Sigmoid colon (tissue), 7 donors: ENCODE results near the gene CACNB2. TPM values are rescaled to one million over a fixed set of nuclear protein-coding genes. Genes with fewer than 3 reads are reported as not detected.
"Not testable (repeated sequence)": the region's sequence is repeated elsewhere in the genome, so short reads cannot be mapped to it uniquely, and the experiment has no call there.

Experiments
- DNase-seq: peaks from one replicate; pipeline ENCODE4 v3.0.0-alpha.2; 2019
- H3K27ac ChIP-seq, 4 donors: fragments of 200-600 bp; sonication (generic); one replicate each; pipeline ENCODE4 v1.5.1; 2016 to 2019; ENCODE audit warnings: mild to moderate bottlenecking in 1 of 4
- H3K27me3 ChIP-seq, 3 donors: fragments of 200-600 bp; sonication (generic); one replicate each; pipeline ENCODE4 v1.5.1; 2019; ENCODE audit warnings: mild to moderate bottlenecking in 1 of 3
- H3K36me3 ChIP-seq, 4 donors: fragments of 200-600 bp; sonication (generic); one replicate each; pipeline ENCODE4 v1.5.1; 2016 to 2019
- H3K4me1 ChIP-seq, 4 donors: fragments of 200-600 bp; sonication (generic); one replicate each; pipeline ENCODE4 v1.5.1; 2017 to 2019
- H3K4me3 ChIP-seq, 4 donors: fragments of 200-600 bp; sonication (generic); one replicate each; pipeline ENCODE4 v1.5.1; 2017 to 2019; ENCODE audit warnings: mild to moderate bottlenecking in 2 of 4, moderate library complexity in 1 of 4
- H3K9me3 ChIP-seq, 4 donors: fragments of 200-600 bp in 3 of 4; sonication (generic) in 3 of 4; one replicate each; pipeline versions ENCODE4 v1.5.1 to v1.6.1; 2013 to 2019
- EP300 ChIP-seq, 4 donors: sonication (generic); formaldehyde crosslinking; IDR thresholded peaks; one replicate each; pipeline ENCODE4 v1.6.1; 2017; ENCODE audit warnings: antibody characterized with exemption in 4 of 4
- POLR2A ChIP-seq, 2 donors: fragments of 450-650 bp; IDR thresholded peaks; one replicate each; pipeline ENCODE4 v1.6.1; 2016; ENCODE audit warnings: antibody characterized with exemption in 2 of 2, mild to moderate bottlenecking in 2 of 2, moderate library complexity in 2 of 2
- POLR2AphosphoS5 ChIP-seq, 4 donors: sonication (generic); formaldehyde crosslinking; IDR thresholded peaks; one replicate each; pipeline ENCODE4 v1.6.1; 2017; ENCODE audit warnings: antibody characterized with exemption in 4 of 4
- WGBS, 2 donors: extraction: QIAGEN DNeasy Blood & Tissue Kit; methylation state at CpG; one replicate each; pipeline ENCODE4 v1.1.7; 2013; 5-methylcytosine and 5-hydroxymethylcytosine counted together
- intact Hi-C: fragments of 100-400 bp; cut with DNase I; formaldehyde crosslinking; loops from one replicate; pipeline ENCODE4 v1.15.1; 2023
- polyA plus RNA-seq, 3 donors: library from polyadenylated mRNA; stranded (reverse); fragments of 200-250 nt; gene quantifications; one replicate each; pipeline ENCODE4 v1.2.3, GENCODE V29; 2013
- total RNA-seq, 4 donors: library from RNA; depleted of rRNA; stranded (reverse); fragments of >200 nt; gene quantifications; one replicate each; pipeline ENCODE4 v1.1.0, GENCODE V29; 2016
- TF ChIP-seq, protein P1 (sequence below), 4 experiments: fragments of 450-650 bp in 3 of 4; fragments of 200-600 bp in 1 of 4; IDR thresholded peaks; one replicate each; pipeline ENCODE4 v1.5.1; 2016 to 2019; ENCODE audit warnings: antibody characterized with exemption in 4 of 4, mild to moderate bottlenecking in 3 of 4, moderate library complexity in 2 of 4
- donor health status: healthy with polysubstance abuse.
- donor health status: Bipolar disorder and iron deficiency.
- donor health status: healthy.

CACNB2 gene
- total and polyA plus RNA-seq, 7 donors = 1.2 to 85.3 (median 36.0) TPM

DNA sequence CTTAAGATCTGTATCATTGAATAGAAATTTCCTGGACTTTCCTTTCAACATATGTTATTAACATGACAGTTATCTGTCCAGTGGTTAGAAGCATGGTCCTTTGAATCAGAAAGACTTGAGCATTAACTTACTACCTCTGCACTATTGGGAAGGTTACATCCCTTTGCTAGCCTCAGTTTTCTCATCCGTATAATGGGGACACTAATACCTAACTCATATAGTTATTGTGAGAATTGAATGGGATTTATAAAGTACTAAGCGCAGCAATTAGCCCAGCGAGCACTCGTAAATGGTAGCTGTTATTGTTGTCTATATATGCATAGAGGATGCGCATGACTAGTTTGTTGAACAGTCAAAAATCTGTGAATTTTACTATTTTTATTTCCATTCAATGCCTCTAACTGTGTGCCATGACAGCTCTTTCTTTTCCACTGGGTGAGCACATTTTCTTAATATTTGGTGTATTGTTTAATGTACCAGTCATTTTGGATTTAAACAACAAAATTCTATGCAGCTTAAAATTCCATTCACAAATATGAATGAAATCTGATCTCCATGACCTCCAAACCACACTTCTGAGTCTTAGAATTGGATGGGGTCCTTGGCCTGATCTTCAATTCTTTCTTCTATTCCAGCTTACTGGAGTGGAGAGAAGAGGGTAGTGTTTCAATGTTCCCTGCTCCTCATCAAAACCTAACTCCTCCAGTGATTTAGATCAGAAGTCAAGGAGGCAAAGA, 65.0 kb downstream of the CACNB2 start:
- 95 to 97% methylated on average over 5 of the region's 5 CpGs for WGBS, 2 donors
- Histone ChIP-seq H3K4me3 (no peak overlapping the region), H3K4me1 (peaks cover 0 to 59% (median 38%) of the 10 kb centered on the region in 4 donors), H3K36me3 (no peaks in the 10 kb centered on the region), H3K27ac (peak overlapping the region in 3 of 4 donors; percentile 82 to 88 (median 83)), H3K27me3 (no peaks in the 10 kb centered on the region), H3K9me3 (no peaks in the 10 kb centered on the region)
- TF ChIP-seq EP300 (IDR thresholded peaks at IDR 0.05) (no peak), POLR2A (IDR thresholded peaks at IDR 0.05) (no peak), POLR2AphosphoS5 (IDR thresholded peaks at IDR 0.05) (no peak)
- TF ChIP-seq, protein P1, sequence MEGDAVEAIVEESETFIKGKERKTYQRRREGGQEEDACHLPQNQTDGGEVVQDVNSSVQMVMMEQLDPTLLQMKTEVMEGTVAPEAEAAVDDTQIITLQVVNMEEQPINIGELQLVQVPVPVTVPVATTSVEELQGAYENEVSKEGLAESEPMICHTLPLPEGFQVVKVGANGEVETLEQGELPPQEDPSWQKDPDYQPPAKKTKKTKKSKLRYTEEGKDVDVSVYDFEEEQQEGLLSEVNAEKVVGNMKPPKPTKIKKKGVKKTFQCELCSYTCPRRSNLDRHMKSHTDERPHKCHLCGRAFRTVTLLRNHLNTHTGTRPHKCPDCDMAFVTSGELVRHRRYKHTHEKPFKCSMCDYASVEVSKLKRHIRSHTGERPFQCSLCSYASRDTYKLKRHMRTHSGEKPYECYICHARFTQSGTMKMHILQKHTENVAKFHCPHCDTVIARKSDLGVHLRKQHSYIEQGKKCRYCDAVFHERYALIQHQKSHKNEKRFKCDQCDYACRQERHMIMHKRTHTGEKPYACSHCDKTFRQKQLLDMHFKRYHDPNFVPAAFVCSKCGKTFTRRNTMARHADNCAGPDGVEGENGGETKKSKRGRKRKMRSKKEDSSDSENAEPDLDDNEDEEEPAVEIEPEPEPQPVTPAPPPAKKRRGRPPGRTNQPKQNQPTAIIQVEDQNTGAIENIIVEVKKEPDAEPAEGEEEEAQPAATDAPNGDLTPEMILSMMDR (IDR thresholded peaks at IDR 0.05) = no peak
- no peak for DNase-seq
- intact Hi-C loops = no loop called here

DNA sequence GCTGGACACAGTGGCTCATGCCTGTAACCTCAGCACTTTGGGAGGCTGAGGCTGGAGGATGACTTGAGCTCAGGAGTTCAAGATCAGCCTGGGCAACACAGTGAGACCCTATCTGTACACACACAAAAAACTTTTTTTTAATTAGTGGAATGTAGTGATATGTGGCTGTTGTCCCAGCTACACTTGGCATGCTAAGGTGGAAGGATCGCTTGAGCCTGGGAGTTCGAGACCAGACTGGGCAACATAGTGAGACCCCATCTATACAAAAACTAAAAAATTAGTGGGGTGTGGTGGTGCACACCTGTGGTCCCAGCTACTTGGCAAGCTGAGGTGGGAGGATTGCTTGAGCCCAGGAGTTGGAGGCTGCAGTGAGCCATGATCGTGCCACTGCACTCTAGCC, 68.0 kb downstream of the CACNB2 start:
- H3K36me3 ChIP-seq, DNase-seq, intact Hi-C loops, H3K27me3 ChIP-seq, H3K4me3 ChIP-seq, H3K9me3 ChIP-seq: not testable (repeated sequence)
- WGBS, 2 donors = 95 to 97% methylated on average over 3 of the region's 3 CpGs
- peak overlapping the region in 2 of 4 donors; percentile 6 to 48 for H3K27ac ChIP-seq
- H3K4me1 ChIP-seq = peaks cover 0 to 66% (median 46%) of the 10 kb centered on the region in 4 donors

DNA sequence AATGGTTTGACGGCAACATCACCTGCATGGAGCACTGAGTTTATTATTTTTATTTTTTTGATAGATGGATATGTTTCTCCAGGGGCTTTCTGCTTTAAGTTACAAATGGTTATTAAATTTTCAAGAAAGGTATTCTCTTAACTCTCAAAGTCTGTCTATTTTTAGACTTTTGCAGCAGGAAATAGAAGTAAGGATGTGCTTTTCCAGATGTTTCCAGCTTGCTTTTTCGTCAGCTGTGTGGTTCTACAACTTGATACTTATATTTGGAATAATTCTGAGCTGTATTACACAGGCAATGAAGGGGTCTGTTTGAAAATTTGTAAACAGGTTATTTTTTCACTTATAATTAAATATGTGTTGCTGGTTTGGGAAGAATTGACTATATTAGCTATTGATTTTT, 69.0 kb downstream of the CACNB2 start:
- no peak for DNase-seq
- H3K4me1 ChIP-seq = peaks cover 0 to 66% (median 46%) of the 10 kb centered on the region in 4 donors
- no peaks in the 10 kb centered on the region for H3K9me3 ChIP-seq
- WGBS, 2 donors = 40 to 50% methylated on average over 2 of the region's 2 CpGs
- peak overlapping the region in 2 of 4 donors; percentile 3 to 48 for H3K27ac ChIP-seq
- no peaks in the 10 kb centered on the region for H3K36me3 ChIP-seq
- H3K27me3 ChIP-seq = no peaks in the 10 kb centered on the region
- intact Hi-C loops = no loop called here
- TF ChIP-seq POLR2AphosphoS5 (IDR thresholded peaks at IDR 0.05) = no peak
- TF ChIP-seq, protein P1 (IDR thresholded peaks at IDR 0.05) = no peak
- no peak for TF ChIP-seq POLR2A (IDR thresholded peaks at IDR 0.05)
- TF ChIP-seq EP300 (IDR thresholded peaks at IDR 0.05) = no peak
- H3K4me3 ChIP-seq = no peak overlapping the region

DNA sequence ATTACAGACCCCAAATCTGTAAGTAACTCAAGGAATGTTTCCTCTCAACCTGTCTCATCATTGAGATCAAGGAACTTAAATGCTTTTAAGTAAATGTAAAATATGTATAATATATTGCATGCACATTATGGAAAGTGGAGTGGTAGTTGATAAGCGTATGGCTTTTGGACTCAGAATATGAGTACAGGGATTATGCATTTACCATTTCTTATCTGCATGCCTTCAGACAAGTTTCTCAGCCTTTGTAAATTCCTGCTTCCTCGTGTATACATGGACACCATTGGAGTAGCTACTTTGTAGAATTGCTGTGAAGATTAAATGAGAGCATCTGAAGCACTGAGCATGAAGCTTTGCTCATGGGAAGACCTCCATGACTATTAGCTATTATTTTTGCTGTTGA, 70.5 kb downstream of the CACNB2 start:
- DNase-seq = no peak
- intact Hi-C loops = no loop called here
- 13 to 33% methylated on average over 2 of the region's 2 CpGs for WGBS, 2 donors

DNA sequence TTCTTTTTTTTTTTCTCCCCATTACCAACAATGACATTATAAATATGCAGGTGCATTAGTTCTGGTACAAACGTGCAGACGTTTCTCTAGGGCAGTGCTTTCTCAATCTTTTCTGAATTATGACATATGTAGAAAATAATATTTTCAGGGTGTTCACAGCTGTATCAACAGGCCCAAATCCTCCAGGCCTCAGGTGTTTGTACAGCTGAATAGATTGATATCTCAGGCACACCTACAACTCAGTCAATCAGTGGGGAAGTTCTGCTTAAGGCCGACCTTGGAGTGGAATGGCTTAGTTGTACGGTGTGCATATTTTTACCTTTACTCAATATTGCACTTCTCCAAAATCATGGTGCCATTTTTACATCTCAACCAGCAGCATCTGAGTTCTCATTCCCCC, 71.6 kb downstream of the CACNB2 start:
- no peaks in the 10 kb centered on the region for H3K9me3 ChIP-seq
- no peak for DNase-seq
- intact Hi-C loops = no loop called here
- no peaks in the 10 kb centered on the region for H3K36me3 ChIP-seq
- TF ChIP-seq POLR2A (IDR thresholded peaks at IDR 0.05) = no peak
- no peak for TF ChIP-seq EP300 (IDR thresholded peaks at IDR 0.05)
- peak overlapping the region in 1 of 4 donors; percentile 22 for H3K27ac ChIP-seq
- WGBS, 2 donors = 41 to 76% methylated on average over 4 of the region's 4 CpGs
- H3K4me1 ChIP-seq = peaks cover 0 to 76% (median 54%) of the 10 kb centered on the region in 4 donors
- no peaks in the 10 kb centered on the region for H3K27me3 ChIP-seq
- no peak overlapping the region for H3K4me3 ChIP-seq

More for the DNA sequence above, 70.5 kb downstream of the CACNB2 start:
- Histone ChIP-seq H3K36me3 (no peaks in the 10 kb centered on the region), H3K4me1 (peaks cover 0 to 65% (median 49%) of the 10 kb centered on the region in 4 donors), H3K4me3 (no peak overlapping the region), H3K9me3 (no peaks in the 10 kb centered on the region), H3K27me3 (no peaks in the 10 kb centered on the region), H3K27ac (peak overlapping the region in 1 of 4 donors; percentile 22)
- TF ChIP-seq POLR2AphosphoS5 (IDR thresholded peaks at IDR 0.05) = no peak
- no peak for TF ChIP-seq POLR2A (IDR thresholded peaks at IDR 0.05)
- TF ChIP-seq, protein P1 (IDR thresholded peaks at IDR 0.05) = no peak
- no peak for TF ChIP-seq EP300 (IDR thresholded peaks at IDR 0.05)
